GM04503 (cell line): ENCODE data around the gene RAB11FIP3.

Source experiments
- DNase-seq: peaks from one replicate; pipeline ENCODE4 v3.0.0-alpha.2; 2012; ENCODE audit warnings: low read depth

The RAB11FIP3 gene

GRCh38 chr16:554640-555365 is 129.4 kb downstream of the RAB11FIP3 start:
- no peak for DNase-seq

GRCh38 chr16:555528-556473 is 130.4 kb downstream of the RAB11FIP3 start:
- DNase-seq, result no peak

GRCh38 chr16:556474-557173 is 131.2 kb downstream of the RAB11FIP3 start:
- no peak for DNase-seq

- DNase-seq, result no peak
Observed at GRCh38 chr16:557463-558297, 132.2 kb downstream of the RAB11FIP3 start.

- DNase-seq, result no peak
Observed at GRCh38 chr16:558298-559020, 133.0 kb downstream of the RAB11FIP3 start.

- DNase-seq, result no peak
Observed at GRCh38 chr16:559021-559380, 133.6 kb downstream of the RAB11FIP3 start.

- no peak for DNase-seq
Observed at GRCh38 chr16:559411-560203, 134.2 kb downstream of the RAB11FIP3 start.

GRCh38 chr16:560204-560700 is 134.8 kb downstream of the RAB11FIP3 start, which contains the start of gene PRR35:
Gene PRR35 (plus strand): TSS chr16:560394. CDS start chr16:563295, 2,901 bp downstream.
- no peak for DNase-seq

- DNase-seq, result no peak
Observed at GRCh38 chr16:560701-561412, 135.4 kb downstream of the RAB11FIP3 start.

GRCh38 chr16:561413-561794 is 136.0 kb downstream of the RAB11FIP3 start:
- DNase-seq, result no peak

- no peak for DNase-seq
Observed at GRCh38 chr16:561957-562938, 136.8 kb downstream of the RAB11FIP3 start.

- DNase-seq, result no peak
Observed at GRCh38 chr16:563072-563644, 137.7 kb downstream of the RAB11FIP3 start.

- DNase-seq, result no peak
Observed at GRCh38 chr16:564690-565418, 139.4 kb downstream of the RAB11FIP3 start.

GRCh38 chr16:565419-566330 is 140.2 kb downstream of the RAB11FIP3 start:
- no peak for DNase-seq

- no peak for DNase-seq
Observed at GRCh38 chr16:566475-567372, 141.3 kb downstream of the RAB11FIP3 start, which contains the start of gene NHLRC4. Gene NHLRC4 (plus strand): TSS chr16:567005. CDS start chr16:568048, 1,043 bp downstream.
